Stomach (tissue), 4 donors: ENCODE data around the gene HYDIN.
"Not testable (repeated sequence)": the region's sequence is repeated elsewhere in the genome, so short reads cannot be mapped to it uniquely, and the experiment has no call there.

Source experiments
- CTCF ChIP-seq, 7 experiments: fragments of 450-650 bp in 4 of 7; fragments of 200-600 bp in 3 of 7; sonication (generic) in 3 of 7; IDR thresholded peaks; one replicate each; pipeline ENCODE4 v1.5.1; 2016 to 2019; ENCODE audit warnings: antibody characterized with exemption in 7 of 7, control low read depth in 2 of 7, mild to moderate bottlenecking in 1 of 7
- EP300 ChIP-seq: sonication (generic); formaldehyde crosslinking; IDR thresholded peaks from one replicate; pipeline ENCODE4 v1.6.1; 2017; ENCODE audit warnings: antibody characterized with exemption
- POLR2A ChIP-seq, 4 donors: fragments of 450-650 bp; IDR thresholded peaks; one replicate each; pipeline ENCODE4 v1.6.1; 2016; ENCODE audit warnings: antibody characterized with exemption in 4 of 4, control low read depth in 2 of 4, mild to moderate bottlenecking in 1 of 4, moderate library complexity in 1 of 4
- POLR2AphosphoS5 ChIP-seq, 3 donors: sonication (generic); formaldehyde crosslinking; IDR thresholded peaks; one replicate each; pipeline ENCODE4 v1.6.1; 2016; ENCODE audit warnings: antibody characterized with exemption in 3 of 3

- TF ChIP-seq CTCF (IDR thresholded peaks at IDR 0.05); POLR2A (IDR thresholded peaks at IDR 0.05); POLR2AphosphoS5 (IDR thresholded peaks at IDR 0.05); EP300: not testable (repeated sequence)
Observed at GRCh38 chr16:70864698-70865097, 365.8 kb downstream of the HYDIN start.
